GM21423 (cell line): Measurements from ENCODE around the gene MED31.
"Not testable (repeated sequence)": the region's sequence is repeated elsewhere in the genome, so short reads cannot be mapped to it uniquely, and the experiment has no call there.

ENCODE experiments used
- ATAC-seq: cut with Tn5 transposase; IDR thresholded peaks from one replicate; pipeline ENCODE4 v1.9.1; 2021; ENCODE audit warnings: mild to moderate bottlenecking, moderate library complexity; ENCODE audit not compliant: unreplicated experiment

Gene MED31

GRCh38 chr17:6655732-6656361 is 4.4 kb upstream of the MED31 start:
- ATAC-seq, result not testable (repeated sequence)

- no peak for ATAC-seq
Observed at GRCh38 chr17:6654841-6655731, 3.7 kb upstream of the MED31 start.

- peak; percentile 4 for ATAC-seq
Observed at GRCh38 chr17:6651919-6652452, 581 bp upstream of the MED31 start.

GRCh38 chr17:6648181-6648580 is 3.2 kb downstream of the MED31 start:
- no peak for ATAC-seq

- ATAC-seq, result no peak
Observed at GRCh38 chr17:6643451-6644125, 7.8 kb downstream of the MED31 start.

GRCh38 chr17:6642592-6642991 is 8.8 kb downstream of the MED31 start:
- no peak for ATAC-seq

GRCh38 chr17:6641247-6641863 is 10.1 kb downstream of the MED31 start:
- no peak for ATAC-seq

- ATAC-seq, result peak; percentile 90
Observed at GRCh38 chr17:6640536-6641246, 10.7 kb downstream of the MED31 start, which contains the start of the genes KIAA0753 and TXNDC17. Gene KIAA0753, minus strand, starts transcription at chr17:6640711. Its CDS starts 5,608 bp downstream, at chr17:6635103. Gene TXNDC17, plus strand, starts transcription at chr17:6641060. Its CDS starts 23 bp downstream, at chr17:6641083.

- ATAC-seq, result peak; percentile 12
Observed at GRCh38 chr17:6639586-6640535, 11.5 kb downstream of the MED31 start.

GRCh38 chr17:6639014-6639585 is 12.3 kb downstream of the MED31 start:
- no peak for ATAC-seq

- no peak for ATAC-seq
Observed at GRCh38 chr17:6638046-6638908, 13.1 kb downstream of the MED31 start.

- ATAC-seq, result no peak
Observed at GRCh38 chr17:6637458-6637840, 14.0 kb downstream of the MED31 start.

GRCh38 chr17:6636616-6637457 is 14.6 kb downstream of the MED31 start:
- no peak for ATAC-seq

- ATAC-seq, result no peak
Observed at GRCh38 chr17:6636105-6636504, 15.3 kb downstream of the MED31 start.

GRCh38 chr17:6633263-6633662 is 18.1 kb downstream of the MED31 start:
- ATAC-seq, result no peak

GRCh38 chr17:6632530-6632929 is 18.9 kb downstream of the MED31 start:
- no peak for ATAC-seq

GRCh38 chr17:6630390-6630789 is 21.0 kb downstream of the MED31 start:
- no peak for ATAC-seq
